ENCODE measurements around the gene GPBP1L1. TPM values are rescaled to one million over a fixed set of nuclear protein-coding genes. Genes with fewer than 3 reads are reported as not detected.
A peak's percentile ranks its signal among the peaks of the same experiment; 100 is the strongest.

Gene GPBP1L1
- total and polyA plus RNA-seq, 2 of the 13 experiments (the other 11 are each of a cell fraction or from before 2014, with no cell fraction given), result 45.9 to 86.1 TPM

- peak; percentile 43; the same call in 1 of the 2 replicates for TF ChIP-seq STAT6 (CRISPR knock-in tag; IDR thresholded peaks at IDR 0.05; ENCODE audit: borderline replicate concordance)
- peak; percentile 96 for TF ChIP-seq SUZ12 (IDR thresholded peaks at IDR 0.05; ENCODE audit: low read depth, low read length)
- peak; percentile 73 for TF ChIP-seq KDM2A (CRISPR knock-in tag; IDR thresholded peaks at IDR 0.05; ENCODE audit: borderline replicate concordance, low read depth)
- no peak for TF ChIP-seq ZNF34 (CRISPR knock-in tag; IDR thresholded peaks at IDR 0.05; ENCODE audit: borderline replicate concordance)
- peak; percentile 99 for TF ChIP-seq HNRNPLL (IDR thresholded peaks at IDR 0.05; ENCODE audit: low read depth, low read length, poor library complexity, severe bottlenecking)
- TF ChIP-seq TFE3 (CRISPR knock-in tag; IDR thresholded peaks at IDR 0.05), result peak; percentile 59; the same call in 1 of the 2 replicates
- TF ChIP-seq CREM (IDR thresholded peaks at IDR 0.05), result peak; percentile 88
- TF ChIP-seq CREM (CRISPR knock-in tag; IDR thresholded peaks at IDR 0.05), result no peak
- TF ChIP-seq FOSL1 (CRISPR knock-in tag; IDR thresholded peaks at IDR 0.05; ENCODE audit: borderline replicate concordance), result no peak
- peak; percentile 100 for TF ChIP-seq DRAP1 (CRISPR knock-in tag; IDR thresholded peaks at IDR 0.05)
- TF ChIP-seq PTBP1 (IDR thresholded peaks at IDR 0.05; ENCODE audit: low read depth, low read length, poor library complexity, severe bottlenecking), result no peak
- peak; percentile 30 for TF ChIP-seq SAP130 (CRISPR knock-in tag; IDR thresholded peaks at IDR 0.05; ENCODE audit: low read depth)
- no peak for TF ChIP-seq SP1 (IDR thresholded peaks at IDR 0.05)
- peak; percentile 87 for TF ChIP-seq SP1 (CRISPR knock-in tag; IDR thresholded peaks at IDR 0.05)
- TF ChIP-seq HES4 (CRISPR knock-in tag; IDR thresholded peaks at IDR 0.05; ENCODE audit: borderline replicate concordance), result 0 out of 2 replicates have a peak, but pooled peaks have one; percentile 56
- TF ChIP-seq ZNF160 (CRISPR knock-in tag; IDR thresholded peaks at IDR 0.05), result peak; percentile 16; the same call in 1 of the 2 replicates
- no peak for TF ChIP-seq MIER2 (CRISPR knock-in tag; IDR thresholded peaks at IDR 0.05)
- peak; percentile 15; the same call in 1 of the 2 replicates for TF ChIP-seq HDAC1 (CRISPR knock-in tag; IDR thresholded peaks at IDR 0.05)
- TF ChIP-seq ZNF326 (CRISPR knock-in tag; IDR thresholded peaks at IDR 0.05; ENCODE audit: borderline replicate concordance), result no peak
- TF ChIP-seq GATA4 (IDR thresholded peaks at IDR 0.05; ENCODE audit: borderline replicate concordance, low read depth), result 0 out of 2 replicates have a peak, but pooled peaks have one; percentile 33
- peak; percentile 76 for TF ChIP-seq ZNF781 (CRISPR knock-in tag; IDR thresholded peaks at IDR 0.05; ENCODE audit: borderline replicate concordance, not compliant biosample characterization)
- no peak for TF ChIP-seq USF2 (IDR thresholded peaks at IDR 0.05; ENCODE audit: low read depth, low read length)
- no peak; the same call in 1 of the 2 replicates for TF ChIP-seq USF2 (CRISPR knock-in tag; IDR thresholded peaks at IDR 0.05; ENCODE audit: borderline replicate concordance)
Observed at GRCh38 chr1:45687014-45687753, 851 bp upstream of the GPBP1L1 start (continued).
